SK-N-SH treated with all-trans-retinoic acid at 6 μM for 48 hours (cell line): ENCODE results near the gene ARSG.

Experiments
- ATAC-seq: fragments of 200-7000 bp; cut with Tn5 transposase; 3 replicates; pipeline ENCODE4 v1.9.1; 2020; ENCODE audit warnings: mild to moderate bottlenecking, moderate library complexity
- ARNTL ChIP-seq: fragments of 450-650 bp; formaldehyde crosslinking; IDR thresholded peaks from 2 replicates; pipeline ENCODE4 v1.5.0; 2020; ENCODE audit warnings: low read depth, mild to moderate bottlenecking, moderate library complexity, borderline replicate concordance
- BACH2 ChIP-seq: fragments of 250-450 bp; sonication (Bioruptor Pico); IDR thresholded peaks from 2 replicates; pipeline ENCODE4 v1.9.0; 2021; ENCODE audit warnings: mild to moderate bottlenecking, borderline replicate concordance
- CREB5 ChIP-seq: fragments of 250-450 bp; sonication (Bioruptor Pico); IDR thresholded peaks from 2 replicates; pipeline ENCODE4 v1.5.1; 2020; ENCODE audit warnings: low read depth, mild to moderate bottlenecking, moderate library complexity
- CSRNP3 ChIP-seq: fragments of 250-450 bp; sonication (Bioruptor Pico); IDR thresholded peaks from 2 replicates; pipeline ENCODE4 v1.5.1; 2021; ENCODE audit warnings: mild to moderate bottlenecking, moderate library complexity
- ESRRG ChIP-seq: fragments of 250-450 bp; sonication (Bioruptor Pico); IDR thresholded peaks from 2 replicates; pipeline ENCODE4 v1.6.1; 2021; ENCODE audit warnings: mild to moderate bottlenecking
- ISL1 ChIP-seq: fragments of 250-450 bp; sonication (Bioruptor Pico); IDR thresholded peaks from 2 replicates; pipeline ENCODE4 v2.1.2; 2022; ENCODE audit warnings: mild to moderate bottlenecking, moderate library complexity
- OSR1 ChIP-seq: fragments of 250-450 bp; sonication (Bioruptor Pico); IDR thresholded peaks from 2 replicates; pipeline ENCODE4 v1.8.0; 2022; ENCODE audit warnings: moderate library complexity, mild to moderate bottlenecking, inconsistent platforms
- SNAI2 ChIP-seq: fragments of 250-450 bp; sonication (Bioruptor Pico); IDR thresholded peaks from 2 replicates; pipeline ENCODE4 v1.5.0; 2020; ENCODE audit warnings: mild to moderate bottlenecking, moderate library complexity
- TCF4 ChIP-seq: fragments of 250-450 bp; sonication (Bioruptor Pico); IDR thresholded peaks from 2 replicates; pipeline ENCODE4 v1.8.0; 2021; ENCODE audit warnings: mild to moderate bottlenecking, moderate library complexity, borderline replicate concordance
- TOX ChIP-seq: fragments of 250-450 bp; sonication (Bioruptor Pico); IDR thresholded peaks from 2 replicates; pipeline ENCODE4 v1.8.0; 2021; ENCODE audit warnings: mild to moderate bottlenecking, moderate library complexity, borderline replicate concordance
- ZFP3 ChIP-seq: fragments of 250-450 bp; sonication (Bioruptor Pico); IDR thresholded peaks from 2 replicates; pipeline ENCODE4 v1.5.0; 2020; ENCODE audit warnings: mild to moderate bottlenecking, moderate library complexity
- ZFP30 ChIP-seq: fragments of 450-650 bp; formaldehyde crosslinking; IDR thresholded peaks from 2 replicates; pipeline ENCODE4 v1.5.0; 2022; ENCODE audit warnings: mild to moderate bottlenecking, moderate library complexity
- ZNF565 ChIP-seq: fragments of 450-650 bp; formaldehyde crosslinking; conservative IDR thresholded peaks from 2 replicates; pipeline ENCODE4 v1.5.0; 2020; ENCODE audit warnings: low read depth, mild to moderate bottlenecking, moderate library complexity
- ZNF70 ChIP-seq: fragments of 450-650 bp; formaldehyde crosslinking; IDR thresholded peaks from 2 replicates; pipeline ENCODE4 v1.5.0; 2020; ENCODE audit warnings: mild to moderate bottlenecking, moderate library complexity
- TF ChIP-seq, protein P1 (sequence below): fragments of 250-450 bp; sonication (Bioruptor Pico); IDR thresholded peaks from 2 replicates; pipeline ENCODE4 v1.8.0; 2021; ENCODE audit warnings: low read depth, mild to moderate bottlenecking, moderate library complexity, borderline replicate concordance
- TF ChIP-seq, protein P2 (sequence below): fragments of 250-450 bp; sonication (Bioruptor Pico); IDR thresholded peaks from 2 replicates; pipeline ENCODE4 v1.5.0; 2020; ENCODE audit warnings: mild to moderate bottlenecking, moderate library complexity
- TF ChIP-seq, protein P3 (sequence below): fragments of 250-450 bp; sonication (Bioruptor Pico); IDR thresholded peaks from 2 replicates; pipeline ENCODE4 v1.8.0; 2020; ENCODE audit warnings: mild to moderate bottlenecking, moderate library complexity, borderline replicate concordance

ARSG gene

GRCh38 chr17:68432086-68432864 lies 141.0 kb downstream of the ARSG start:
- ATAC-seq, result no peak
- TF ChIP-seq BACH2, result no peak
- no peak for TF ChIP-seq ZFP3 (CRISPR knock-in tag)
- no peak for TF ChIP-seq TCF4 (CRISPR knock-in tag)
- no peak for TF ChIP-seq ZNF565 (CRISPR knock-in tag)
- TF ChIP-seq ESRRG, result no peak
- no peak for TF ChIP-seq TOX
- TF ChIP-seq CREB5 (CRISPR knock-in tag), result no peak
- no peak for TF ChIP-seq ZFP30
- no peak for TF ChIP-seq ARNTL (CRISPR knock-in tag)
- TF ChIP-seq, protein P1, sequence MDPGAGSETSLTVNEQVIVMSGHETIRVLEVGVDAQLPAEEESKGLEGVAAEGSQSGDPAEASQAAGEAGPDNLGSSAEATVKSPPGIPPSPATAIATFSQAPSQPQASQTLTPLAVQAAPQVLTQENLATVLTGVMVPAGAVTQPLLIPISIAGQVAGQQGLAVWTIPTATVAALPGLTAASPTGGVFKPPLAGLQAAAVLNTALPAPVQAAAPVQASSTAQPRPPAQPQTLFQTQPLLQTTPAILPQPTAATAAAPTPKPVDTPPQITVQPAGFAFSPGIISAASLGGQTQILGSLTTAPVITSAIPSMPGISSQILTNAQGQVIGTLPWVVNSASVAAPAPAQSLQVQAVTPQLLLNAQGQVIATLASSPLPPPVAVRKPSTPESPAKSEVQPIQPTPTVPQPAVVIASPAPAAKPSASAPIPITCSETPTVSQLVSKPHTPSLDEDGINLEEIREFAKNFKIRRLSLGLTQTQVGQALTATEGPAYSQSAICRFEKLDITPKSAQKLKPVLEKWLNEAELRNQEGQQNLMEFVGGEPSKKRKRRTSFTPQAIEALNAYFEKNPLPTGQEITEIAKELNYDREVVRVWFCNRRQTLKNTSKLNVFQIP (CRISPR knock-in tag), result no peak
- TF ChIP-seq, protein P2, sequence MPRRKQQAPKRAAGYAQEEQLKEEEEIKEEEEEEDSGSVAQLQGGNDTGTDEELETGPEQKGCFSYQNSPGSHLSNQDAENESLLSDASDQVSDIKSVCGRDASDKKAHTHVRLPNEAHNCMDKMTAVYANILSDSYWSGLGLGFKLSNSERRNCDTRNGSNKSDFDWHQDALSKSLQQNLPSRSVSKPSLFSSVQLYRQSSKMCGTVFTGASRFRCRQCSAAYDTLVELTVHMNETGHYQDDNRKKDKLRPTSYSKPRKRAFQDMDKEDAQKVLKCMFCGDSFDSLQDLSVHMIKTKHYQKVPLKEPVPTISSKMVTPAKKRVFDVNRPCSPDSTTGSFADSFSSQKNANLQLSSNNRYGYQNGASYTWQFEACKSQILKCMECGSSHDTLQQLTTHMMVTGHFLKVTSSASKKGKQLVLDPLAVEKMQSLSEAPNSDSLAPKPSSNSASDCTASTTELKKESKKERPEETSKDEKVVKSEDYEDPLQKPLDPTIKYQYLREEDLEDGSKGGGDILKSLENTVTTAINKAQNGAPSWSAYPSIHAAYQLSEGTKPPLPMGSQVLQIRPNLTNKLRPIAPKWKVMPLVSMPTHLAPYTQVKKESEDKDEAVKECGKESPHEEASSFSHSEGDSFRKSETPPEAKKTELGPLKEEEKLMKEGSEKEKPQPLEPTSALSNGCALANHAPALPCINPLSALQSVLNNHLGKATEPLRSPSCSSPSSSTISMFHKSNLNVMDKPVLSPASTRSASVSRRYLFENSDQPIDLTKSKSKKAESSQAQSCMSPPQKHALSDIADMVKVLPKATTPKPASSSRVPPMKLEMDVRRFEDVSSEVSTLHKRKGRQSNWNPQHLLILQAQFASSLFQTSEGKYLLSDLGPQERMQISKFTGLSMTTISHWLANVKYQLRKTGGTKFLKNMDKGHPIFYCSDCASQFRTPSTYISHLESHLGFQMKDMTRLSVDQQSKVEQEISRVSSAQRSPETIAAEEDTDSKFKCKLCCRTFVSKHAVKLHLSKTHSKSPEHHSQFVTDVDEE (CRISPR knock-in tag), result no peak
- no peak for TF ChIP-seq SNAI2 (CRISPR knock-in tag)
- TF ChIP-seq, protein P3, sequence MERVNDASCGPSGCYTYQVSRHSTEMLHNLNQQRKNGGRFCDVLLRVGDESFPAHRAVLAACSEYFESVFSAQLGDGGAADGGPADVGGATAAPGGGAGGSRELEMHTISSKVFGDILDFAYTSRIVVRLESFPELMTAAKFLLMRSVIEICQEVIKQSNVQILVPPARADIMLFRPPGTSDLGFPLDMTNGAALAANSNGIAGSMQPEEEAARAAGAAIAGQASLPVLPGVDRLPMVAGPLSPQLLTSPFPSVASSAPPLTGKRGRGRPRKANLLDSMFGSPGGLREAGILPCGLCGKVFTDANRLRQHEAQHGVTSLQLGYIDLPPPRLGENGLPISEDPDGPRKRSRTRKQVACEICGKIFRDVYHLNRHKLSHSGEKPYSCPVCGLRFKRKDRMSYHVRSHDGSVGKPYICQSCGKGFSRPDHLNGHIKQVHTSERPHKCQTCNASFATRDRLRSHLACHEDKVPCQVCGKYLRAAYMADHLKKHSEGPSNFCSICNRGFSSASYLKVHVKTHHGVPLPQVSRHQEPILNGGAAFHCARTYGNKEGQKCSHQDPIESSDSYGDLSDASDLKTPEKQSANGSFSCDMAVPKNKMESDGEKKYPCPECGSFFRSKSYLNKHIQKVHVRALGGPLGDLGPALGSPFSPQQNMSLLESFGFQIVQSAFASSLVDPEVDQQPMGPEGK, result no peak
- TF ChIP-seq ISL1 (CRISPR knock-in tag), result no peak
- TF ChIP-seq CSRNP3, result no peak
- TF ChIP-seq OSR1 (CRISPR knock-in tag), result no peak

- TF ChIP-seq ZFP30 (no peak), SNAI2 (CRISPR knock-in tag) (no peak), ISL1 (CRISPR knock-in tag) (no peak), CREB5 (CRISPR knock-in tag) (no peak), ARNTL (CRISPR knock-in tag) (no peak), CSRNP3 (no peak), ZNF70 (CRISPR knock-in tag) (no peak)
- no peak for ATAC-seq
Measured at GRCh38 chr17:68433211-68433610, 141.9 kb downstream of the ARSG start.
